Stimulated activated CD4-positive, alpha-beta T cell treated with anti-CD3 and anti-CD28 coated beads, Interleukin-1b, Interleukin-23, amount 100 ng/mL, for 24 hours (primary cell): ENCODE measurements around the gene ANKRD31.
"Not testable (repeated sequence)": the region's sequence is repeated elsewhere in the genome, so short reads cannot be mapped to it uniquely, and the experiment has no call there.

Source experiments
- DNase-seq, 4 experiments: peaks; one replicate each; pipeline ENCODE4 v3.0.0-alpha.2; 2020; ENCODE audit warnings: low read depth in 4 of 4, low spot score in 1 of 4

The ANKRD31 gene, protein sequence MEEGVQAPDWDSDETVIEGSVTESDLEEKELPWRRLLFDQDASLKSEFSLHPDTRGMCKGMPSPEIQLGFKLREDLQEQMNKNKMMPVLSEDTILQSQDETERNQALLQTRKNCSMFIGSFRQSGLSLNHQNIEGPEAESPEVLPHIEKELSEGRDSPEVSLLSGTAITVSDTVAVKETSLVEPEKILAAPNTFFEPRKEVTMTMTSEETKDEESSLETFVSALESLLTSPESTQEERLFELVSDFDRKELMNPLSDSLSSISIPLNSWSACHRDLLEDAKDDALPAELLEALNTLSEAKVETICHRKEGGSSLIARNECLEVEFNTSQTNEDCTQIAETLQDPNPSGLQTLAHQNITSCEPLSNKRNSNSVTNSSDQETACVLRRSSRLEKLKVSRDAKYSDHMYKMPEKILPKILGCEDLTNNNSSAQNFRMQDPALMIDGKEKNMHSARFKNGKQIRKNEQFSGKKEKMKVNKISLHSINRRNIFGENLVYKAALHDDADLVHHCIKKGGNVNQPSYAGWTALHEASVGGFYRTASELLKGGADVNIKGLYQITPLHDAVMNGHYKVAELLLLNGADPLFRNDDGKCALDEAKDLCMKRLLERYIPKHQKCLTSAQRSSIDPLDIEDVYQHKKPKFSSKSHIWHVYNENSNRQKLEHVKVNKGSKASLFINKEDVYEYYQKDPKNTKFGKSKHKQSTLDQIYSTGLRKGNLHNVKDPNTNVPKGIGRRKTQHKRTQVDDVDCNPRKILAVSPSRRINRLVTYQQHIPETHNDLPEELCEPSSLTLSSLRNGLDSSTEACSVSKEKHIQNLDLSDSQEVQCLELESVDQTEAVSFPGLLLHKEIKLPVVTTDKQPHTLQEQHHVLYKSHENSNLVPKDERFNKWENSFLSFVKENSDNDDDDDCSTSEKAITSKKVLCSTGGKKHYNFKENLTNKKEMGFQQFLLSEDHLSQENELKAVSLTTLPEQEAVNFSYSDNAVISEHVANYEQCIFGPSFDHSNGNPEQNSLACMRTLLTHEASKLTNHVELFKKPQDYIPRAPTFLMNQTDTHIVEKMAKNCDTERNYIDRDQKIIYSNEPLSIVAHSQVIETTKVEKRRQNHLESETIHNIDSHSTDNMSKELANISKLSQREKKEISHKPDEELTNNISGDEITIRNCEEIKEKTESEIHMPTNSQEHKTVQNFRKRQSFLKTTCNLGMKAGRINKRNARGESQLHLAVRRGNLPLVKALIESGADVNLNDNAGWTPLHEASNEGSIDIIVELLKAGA (N-terminal part only)

DNA sequence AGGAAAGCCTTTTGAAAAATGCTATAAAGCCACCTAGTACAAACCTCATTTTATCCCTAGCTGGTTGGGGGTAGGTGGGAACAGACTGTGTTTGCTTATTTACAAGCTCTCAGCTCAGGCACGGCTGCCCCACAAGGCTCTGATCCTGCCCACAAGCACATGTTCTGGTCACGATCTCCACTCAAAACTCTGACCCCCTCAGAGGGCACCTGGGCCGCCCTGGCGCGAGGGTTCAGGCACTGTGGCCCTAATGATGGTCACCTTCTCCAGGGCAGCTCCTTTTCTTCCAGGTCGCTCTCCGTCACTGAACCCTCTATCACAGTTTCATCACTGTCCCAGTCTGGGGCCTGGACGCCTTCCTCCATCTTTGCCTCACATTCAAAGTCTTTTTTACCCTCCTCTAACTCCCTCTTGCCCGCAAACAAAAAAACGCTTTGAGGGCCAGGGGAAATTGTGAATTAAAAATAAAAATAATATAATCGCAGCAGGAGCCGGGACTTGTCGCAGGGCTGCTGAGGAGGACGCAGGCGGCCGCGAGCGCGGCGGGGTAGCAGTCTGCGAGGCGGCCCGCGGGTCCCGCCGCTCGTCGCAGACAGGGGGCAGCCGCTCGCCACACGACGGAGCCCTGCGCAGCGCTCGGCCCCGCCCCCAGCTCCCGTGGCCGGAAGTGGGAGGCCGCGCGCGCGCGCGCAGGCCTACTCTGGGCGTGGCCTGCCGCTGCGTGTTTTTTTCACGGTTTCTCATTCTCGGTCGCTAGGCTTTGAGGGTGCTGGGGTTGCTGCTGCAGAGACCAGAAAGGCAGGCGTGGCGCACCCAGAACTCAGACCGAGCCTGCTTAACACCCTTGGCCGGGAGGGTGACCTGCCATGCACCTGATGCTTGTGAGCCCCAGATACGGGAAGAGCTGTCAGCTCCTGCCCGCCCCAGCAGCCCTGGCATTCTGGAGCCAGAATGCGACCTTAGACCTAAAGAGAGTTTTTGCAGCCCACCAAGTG lies at the start of gene ANKRD31:
ANKRD31 (minus strand) TSS at position 557 of the 995 bp plus-strand sequence; CDS start at position 365, 192 bp downstream.
- DNase-seq, result peak; percentile 81 to 84 (median 81)

DNA sequence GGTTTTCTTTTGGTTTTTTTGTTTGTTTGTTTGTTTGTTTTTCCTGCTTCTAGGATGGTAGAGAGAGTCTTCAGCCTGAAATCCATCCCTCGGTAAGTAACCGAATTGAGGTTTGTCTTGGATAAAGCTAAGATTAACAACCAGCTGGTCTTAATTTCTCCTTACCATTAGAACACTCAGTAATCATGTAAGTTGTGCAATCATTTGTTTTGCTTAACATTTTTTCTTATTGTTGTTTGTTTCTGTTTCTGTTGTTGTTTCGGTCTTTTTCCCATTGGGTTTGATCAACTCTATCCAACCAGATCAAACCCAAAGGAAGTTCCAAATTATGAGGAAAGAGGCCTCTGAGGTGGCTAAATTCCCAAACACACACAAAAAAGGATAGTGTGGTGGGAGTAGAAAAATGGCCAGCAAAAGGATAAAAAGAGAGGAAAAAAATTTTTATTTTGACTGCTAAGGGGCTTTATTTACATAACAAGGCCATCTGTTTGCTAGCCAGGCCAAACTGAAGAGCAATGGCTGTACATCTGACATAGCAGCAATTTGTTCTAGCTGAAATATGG lies 49.6 kb upstream of the ANKRD31 start:
- DNase-seq, result no peak

DNA sequence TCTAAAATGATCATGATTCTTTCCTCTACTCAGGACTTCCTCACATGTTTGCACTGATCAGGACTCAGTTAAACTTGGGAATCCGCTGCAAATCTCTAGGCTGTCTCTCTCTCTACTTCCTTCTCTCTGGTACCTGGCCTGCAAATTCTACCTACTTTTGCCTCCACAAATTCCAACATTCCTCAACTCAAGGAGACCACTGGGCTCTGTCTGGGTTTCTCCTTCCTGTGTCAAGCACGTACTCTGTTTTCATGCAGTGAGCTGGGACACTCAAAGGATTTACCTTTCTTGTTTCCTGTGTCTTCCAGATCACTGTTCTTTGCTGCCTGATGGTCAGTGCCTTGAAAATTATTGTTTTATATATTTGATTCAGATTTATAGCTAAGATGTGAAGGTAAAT lies 45.9 kb upstream of the ANKRD31 start:
- DNase-seq, result no peak

DNA sequence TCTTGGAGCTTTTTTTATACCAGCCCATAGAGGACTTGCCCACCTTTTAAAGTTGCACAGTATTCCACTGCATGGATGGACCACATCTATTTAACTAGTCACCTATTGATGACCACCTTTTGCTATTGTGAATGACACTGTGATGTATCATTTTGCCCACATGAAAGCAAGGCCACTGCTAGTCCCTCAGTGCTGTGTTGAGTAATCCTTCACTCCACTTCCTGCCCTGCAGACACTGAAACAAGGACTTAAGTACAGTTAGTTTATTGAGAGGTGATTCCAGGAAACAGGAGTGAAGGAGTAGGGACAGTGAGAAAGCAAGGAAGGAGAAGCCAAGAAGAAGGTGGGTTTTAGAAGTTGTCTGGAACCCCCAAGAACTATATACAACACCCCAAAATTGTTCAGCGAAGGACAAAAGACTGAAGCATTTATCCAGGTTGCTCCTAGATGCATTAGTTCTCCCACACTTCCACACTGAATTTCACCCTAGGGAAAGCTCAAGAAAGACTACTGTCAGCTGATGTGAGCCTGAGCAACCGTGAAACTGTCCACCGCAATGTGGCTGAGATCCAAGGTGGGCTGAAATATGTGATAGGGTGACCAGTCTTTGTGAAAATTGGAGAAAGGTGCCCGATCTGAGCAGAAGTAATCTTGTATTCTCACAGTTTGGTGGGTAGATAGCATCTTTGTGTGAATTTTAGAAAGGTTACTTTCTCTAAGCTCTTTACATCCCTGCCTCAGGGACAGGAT lies 45.2 kb upstream of the ANKRD31 start:
- no peak for DNase-seq

DNA sequence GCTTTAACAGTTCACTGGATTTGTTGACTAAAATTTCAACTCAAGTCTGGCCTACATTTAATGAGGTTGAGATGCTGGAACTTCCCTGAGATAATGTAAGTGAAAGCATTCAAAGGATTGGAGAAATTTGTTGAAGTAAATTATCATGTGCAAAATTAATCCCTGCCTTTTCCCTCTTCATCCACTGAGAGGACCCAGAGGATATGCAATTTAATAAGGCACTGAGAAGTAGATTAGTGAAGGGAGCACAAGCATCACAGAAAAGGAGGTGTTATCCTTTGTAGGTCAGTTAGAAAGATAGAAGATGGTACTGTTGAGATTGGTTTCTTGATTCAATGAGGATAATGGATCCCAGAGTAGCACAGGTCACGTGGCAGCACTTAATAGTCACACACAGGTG lies 42.6 kb upstream of the ANKRD31 start:
- DNase-seq, result no peak

DNA sequence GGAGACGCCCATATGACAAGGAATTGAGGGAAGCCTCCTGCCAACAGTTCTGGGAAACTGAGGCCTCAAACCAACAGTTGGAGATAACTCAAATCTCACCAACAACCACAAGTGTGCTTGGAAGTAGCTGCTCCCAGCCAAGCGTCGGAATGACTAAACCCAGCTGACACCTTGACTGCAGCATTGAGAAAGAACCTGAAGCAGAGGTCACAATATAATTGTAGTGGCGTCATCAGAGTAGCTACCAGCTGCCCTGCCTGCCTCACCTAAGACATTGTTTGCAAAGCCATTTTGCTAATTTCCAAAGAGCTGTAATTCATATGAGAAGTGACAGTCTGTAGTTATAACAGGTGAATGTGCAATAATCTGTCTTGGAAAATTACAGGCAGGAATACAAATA lies 40.8 kb upstream of the ANKRD31 start:
- DNase-seq, result no peak

DNA sequence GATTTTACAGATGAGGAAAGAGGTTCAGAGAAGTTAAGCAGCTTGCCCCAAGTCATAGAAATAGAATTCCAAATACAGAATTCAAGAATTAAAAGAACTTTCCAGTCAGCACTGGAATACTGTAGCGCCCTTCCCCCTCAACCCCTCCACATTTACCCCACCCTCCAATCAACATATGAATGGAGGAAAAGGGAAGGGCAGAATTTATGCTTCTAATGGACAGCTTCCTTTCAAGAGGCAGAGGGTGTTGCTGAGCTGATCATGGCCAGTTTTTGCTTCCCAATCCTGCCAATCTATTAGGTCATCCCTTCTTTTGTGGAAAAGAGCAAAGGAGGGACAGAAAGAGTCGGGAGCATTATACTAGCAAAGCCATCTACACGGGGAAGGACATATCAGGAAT lies 39.1 kb upstream of the ANKRD31 start:
- DNase-seq, result no peak

DNA sequence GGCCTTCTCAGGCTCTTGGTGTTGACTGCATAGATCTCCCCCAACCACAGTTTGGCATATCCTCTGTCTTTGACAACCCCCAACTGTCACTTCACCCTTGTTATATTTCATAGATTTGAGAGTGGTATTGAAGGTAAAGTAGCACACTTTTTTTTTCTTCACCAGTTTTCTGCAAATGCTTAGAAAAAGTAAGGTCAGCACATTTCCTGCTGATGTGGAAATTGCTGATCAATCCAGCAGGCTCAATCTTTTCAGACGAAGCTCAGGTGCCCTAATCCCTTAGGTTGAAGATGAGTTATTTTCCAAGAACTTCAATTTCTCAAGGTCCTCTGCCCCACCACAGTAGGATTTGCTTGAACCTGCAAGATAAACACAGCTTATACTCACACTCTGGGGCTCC lies 38.5 kb upstream of the ANKRD31 start:
- no peak for DNase-seq

DNA sequence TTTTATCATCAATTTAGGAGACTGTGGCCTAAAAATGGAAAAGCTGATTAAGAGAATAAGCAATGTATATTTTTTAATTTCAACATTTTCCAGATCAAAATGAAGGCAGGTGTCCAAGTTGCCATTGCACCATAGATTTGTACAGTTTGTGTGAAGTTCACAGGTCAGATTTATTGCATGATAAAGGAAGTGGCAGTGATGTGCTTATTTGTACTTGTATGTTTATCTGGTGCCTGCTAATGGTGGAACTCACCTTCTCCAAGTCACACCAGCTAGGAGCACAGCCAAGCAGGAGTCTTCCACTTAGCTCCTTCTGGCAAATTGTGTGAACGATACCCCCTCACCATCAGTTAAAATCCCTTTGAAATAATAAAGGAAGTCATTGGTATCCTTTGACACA lies 37.8 kb upstream of the ANKRD31 start:
- no peak for DNase-seq

DNA sequence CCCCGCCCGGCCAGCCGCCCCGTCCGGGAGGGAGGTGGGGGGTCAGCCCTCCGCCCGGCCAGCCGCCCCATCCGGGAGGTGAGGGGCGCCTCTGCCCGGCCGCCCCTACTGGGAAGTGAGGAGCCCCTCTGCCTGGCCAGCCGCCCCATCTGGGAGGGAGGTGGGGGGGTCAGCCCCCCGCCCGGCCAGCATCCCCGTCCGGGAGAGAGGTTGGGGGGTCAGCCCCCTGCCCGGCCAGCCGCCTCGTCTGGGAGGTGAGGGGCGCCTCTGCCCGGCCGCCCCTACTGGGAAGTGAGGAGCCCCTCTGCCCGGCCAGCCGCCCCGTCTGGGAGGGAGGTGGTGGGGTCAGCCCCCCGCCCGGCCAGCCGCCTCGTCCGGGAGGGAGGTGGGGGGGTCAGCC lies 33.9 kb upstream of the ANKRD31 start:
- not testable (repeated sequence) for DNase-seq

DNA sequence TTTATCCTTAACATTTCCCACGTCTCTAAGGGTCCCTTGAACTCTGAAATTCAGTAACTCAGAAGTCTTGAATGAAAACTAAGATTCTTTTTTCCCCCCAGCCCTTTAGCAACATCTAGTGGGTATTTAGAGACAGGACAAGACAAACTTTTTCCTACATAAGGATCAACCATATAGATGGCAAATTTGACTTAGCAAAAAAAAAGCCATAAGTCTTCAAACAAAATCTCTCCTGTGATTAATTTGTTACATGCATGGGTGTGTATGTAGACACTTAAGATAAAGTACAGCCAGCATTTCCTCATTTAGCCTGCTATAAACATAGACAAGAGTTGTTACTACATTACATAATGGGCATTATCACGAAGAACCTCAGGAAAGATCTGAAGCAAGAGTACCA lies 29.1 kb upstream of the ANKRD31 start:
- no peak for DNase-seq

DNA sequence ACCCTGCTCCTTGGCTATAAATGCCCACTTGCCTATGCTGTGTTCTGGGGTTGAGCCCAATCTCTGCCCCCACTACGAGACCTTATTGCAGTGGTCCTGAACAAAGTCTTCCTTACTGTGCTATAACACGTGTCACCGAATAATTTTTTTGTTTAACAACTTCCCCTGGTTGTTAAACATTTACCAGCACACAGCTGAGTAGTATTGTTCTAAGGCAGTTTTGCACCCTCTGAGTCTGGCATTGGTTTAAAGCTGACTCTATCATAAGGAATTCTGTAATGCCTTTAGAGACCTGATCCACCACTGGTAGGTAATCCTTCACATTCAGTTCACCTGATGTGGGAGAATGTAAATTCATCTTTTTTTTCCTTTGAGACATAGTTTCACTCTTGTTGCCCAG lies 25.6 kb upstream of the ANKRD31 start:
- DNase-seq, result no peak

DNA sequence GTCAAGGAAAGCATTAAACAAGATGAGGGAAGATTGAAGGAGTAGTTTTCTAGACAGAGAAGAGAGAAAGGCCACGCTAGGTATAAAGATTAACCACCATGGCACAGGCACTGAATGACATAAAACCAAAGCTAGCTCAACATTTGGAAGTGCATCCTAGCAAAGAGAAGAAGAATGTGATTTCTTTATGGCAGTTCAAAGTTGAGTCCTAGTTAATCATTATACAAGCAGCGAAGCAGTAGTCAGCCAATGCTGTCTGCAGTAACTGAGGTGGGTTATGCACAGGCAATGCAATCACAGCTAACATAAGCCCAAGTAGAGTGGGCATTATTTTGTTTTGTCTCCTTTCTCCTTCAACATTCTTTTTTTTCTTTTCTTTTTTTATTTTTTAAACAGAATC lies 24.0 kb upstream of the ANKRD31 start:
- DNase-seq, result no peak

DNA sequence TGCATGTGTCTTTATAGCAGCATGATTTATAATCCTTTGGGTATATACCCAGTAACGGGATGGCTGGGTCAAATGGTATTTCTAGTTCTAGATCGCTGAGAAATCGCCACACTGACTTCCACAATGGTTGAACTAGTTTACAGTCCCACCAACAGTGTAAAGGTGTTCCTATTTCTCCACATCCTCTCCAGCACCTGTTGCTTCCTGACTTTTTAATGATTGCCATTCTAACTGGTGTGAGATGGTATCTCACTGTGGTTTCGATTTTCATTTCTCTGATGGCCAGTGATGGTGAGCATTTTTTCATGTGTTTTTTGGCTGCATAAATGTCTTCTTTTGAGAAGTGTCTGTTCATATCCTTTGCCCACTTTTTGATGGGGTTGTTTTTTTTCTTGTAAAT lies 13.8 kb upstream of the ANKRD31 start:
- not testable (repeated sequence) for DNase-seq

DNA sequence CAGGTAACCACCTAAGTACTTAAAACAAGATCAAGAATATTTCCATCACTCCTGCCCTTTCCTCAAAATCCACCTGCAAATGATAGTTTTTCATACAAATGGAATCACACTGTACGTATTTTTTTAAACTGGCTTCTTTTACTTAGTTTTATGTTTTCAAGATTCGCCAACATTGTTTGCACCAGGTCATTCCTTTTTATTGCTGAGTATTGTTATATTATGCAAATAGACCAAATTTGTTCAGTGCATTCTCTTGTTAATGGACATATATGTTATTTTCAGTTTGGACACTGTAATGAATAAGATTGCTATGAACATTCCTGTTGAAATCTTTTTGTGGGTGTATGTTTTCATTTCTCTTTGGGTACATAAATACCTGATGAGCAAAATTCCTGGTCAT lies 8.3 kb upstream of the ANKRD31 start:
- no peak for DNase-seq

DNA sequence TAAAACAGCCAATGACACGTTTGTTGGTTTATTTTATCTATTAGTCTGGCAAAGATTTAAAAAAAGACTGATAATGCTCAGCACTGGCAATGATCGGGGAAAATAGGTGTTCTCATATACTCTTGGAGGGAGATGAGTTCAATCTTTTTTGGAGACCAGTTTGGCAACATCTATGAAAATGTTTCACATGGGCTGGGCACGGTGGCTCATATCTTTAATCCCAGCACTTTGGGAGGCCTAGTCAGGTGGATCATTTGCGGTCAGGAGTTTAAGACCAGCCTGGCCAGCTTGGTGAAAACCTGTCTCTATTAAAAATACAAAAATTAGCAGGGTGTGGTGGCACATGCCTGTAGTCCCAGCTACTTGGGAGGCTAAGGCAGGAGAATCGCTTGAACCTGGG lies 6.8 kb upstream of the ANKRD31 start:
- no peak for DNase-seq

DNA sequence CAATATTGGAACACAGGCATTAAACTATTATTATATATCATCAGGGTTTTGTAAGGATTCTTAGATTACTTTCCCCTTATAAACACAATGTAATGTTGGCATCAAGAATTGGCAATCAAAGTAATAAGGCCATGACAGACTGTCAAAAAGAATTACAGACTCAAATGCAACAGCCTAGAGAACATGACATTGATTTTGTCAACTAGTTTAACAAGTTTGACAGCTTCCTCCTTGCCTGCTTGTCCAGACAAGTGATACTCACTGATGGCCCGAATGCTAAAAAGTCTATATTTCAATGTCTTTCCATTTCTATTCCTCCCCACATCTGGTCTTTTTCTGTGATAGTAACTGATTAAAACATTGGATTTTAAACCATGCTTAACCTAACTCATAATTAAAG lies 6.4 kb upstream of the ANKRD31 start:
- no peak for DNase-seq

DNA sequence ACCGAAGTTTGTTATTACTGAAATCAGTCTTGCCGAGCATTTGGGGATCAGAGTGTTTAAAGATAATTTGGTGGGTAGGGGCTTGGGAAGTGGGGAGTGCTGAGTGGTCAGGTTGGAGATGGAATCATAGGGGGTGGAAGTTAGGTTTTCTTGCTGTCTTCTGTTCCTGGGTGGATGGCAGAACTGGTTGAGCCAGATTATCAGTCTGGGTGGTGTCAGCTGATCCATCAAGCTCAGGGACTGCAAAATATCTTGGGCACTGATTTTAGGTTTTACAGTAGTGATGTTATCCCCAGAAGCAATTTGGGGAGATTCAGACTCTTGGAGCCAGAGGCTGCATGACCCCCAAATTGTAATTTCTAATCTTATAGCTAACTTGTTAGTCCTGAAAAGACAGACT lies 5.4 kb upstream of the ANKRD31 start:
- no peak for DNase-seq

DNA sequence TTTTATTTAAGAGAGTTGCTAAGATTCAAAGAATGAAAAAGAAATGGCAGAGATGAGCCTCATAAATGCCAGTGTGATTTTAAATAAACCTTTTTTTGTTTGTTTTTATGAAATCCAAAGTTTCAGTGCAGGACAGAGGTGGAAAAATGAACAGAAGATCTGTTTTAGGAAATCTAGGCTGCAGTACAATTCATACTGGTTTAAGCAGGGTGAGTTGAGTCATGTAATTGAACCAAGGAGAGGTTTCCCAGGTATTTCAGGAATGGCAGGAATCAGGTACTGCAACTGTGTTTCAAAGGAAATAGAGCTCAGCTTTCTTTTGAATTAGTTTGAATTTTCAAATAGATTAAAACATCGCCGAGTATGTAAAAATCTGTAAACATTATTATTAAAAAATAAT lies 3.0 kb upstream of the ANKRD31 start:
- DNase-seq, result no peak
